ENCODE data around the gene GLE1. TPM values are rescaled to one million over a fixed set of nuclear protein-coding genes. Genes with fewer than 3 reads are reported as not detected.

Gene GLE1
- total RNA-seq, 1 experiment from 2014 or later = 19.0 TPM

DNA sequence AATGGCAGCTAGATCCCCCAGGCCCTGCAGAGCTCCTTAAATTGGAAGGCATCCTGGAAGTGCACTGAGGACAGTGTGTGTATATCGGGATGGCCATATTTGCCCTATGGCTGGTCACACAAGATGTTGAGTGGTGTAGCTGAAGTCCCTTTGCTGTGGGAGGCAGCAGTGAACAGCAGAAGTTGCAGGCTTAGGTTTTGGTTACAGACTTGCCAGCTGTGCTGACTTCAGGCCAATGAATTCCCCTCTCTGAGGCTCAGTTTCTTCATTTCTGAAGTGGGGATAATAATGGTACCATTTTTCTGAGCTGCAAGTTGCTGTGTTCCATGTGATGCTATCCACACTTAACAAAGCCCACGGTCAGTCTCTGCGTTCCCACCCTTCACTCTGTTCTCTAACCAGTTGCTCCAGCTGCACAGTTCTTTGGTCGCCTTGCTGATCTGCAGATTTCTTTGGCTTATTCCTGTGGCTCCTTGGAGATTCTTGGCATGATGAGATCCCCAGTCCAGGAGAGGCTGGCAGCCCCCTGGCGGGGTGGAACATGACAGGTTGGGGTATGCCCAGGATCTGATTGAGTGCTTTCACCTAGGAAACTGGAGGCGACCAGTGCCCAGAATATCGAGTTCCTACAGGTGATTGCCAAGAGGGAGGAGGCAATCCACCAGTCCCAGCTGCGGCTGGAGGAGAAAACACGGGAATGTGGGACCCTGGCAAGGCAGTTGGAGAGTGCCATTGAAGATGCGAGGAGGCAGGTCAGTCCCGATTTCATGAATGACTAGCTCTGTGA is 6.5 kb upstream of the GLE1 start:
- Histone ChIP-seq H2BK20ac (ENCODE audit: low read depth, low read length, poor library complexity, severe bottlenecking) (no peak overlapping the region), H3K27me3 (ENCODE audit: insufficient read depth, low read length) (no peaks in the 10 kb centered on the region), H2BK15ac (ENCODE audit: low read depth, low read length) (no peak overlapping the region), H3K56ac (ENCODE audit: insufficient read length, low read depth, low read length) (no peak overlapping the region), H3K27ac (ENCODE audit: insufficient read length, low read depth, low read length) (no peak overlapping the region), H3K9ac (ENCODE audit: extremely low read depth, insufficient read length, low read length) (no peak overlapping the region), H3K4ac (ENCODE audit: low read depth, low read length) (no peak overlapping the region), H2AFZ (ENCODE audit: low read length) (no peak overlapping the region), H3T11ph (ENCODE audit: low read length) (no peak overlapping the region), H3K4me1 (ENCODE audit: insufficient read depth, low read length) (no peaks in the 10 kb centered on the region), H3K9me3 (ENCODE audit: control insufficient read depth, low read depth, low read length) (no peaks in the 10 kb centered on the region), H3K23me2 (ENCODE audit: insufficient read length, low read depth, low read length, poor library complexity, severe bottlenecking) (no peaks in the 10 kb centered on the region), H2BK120ac (ENCODE audit: low read depth, low read length, poor library complexity, severe bottlenecking) (no peak overlapping the region), H3K4me2 (ENCODE audit: insufficient read depth, insufficient read length, low read length) (no peak overlapping the region), H2BK5ac (ENCODE audit: insufficient read length, low read length) (no peak overlapping the region), H4K5ac (ENCODE audit: insufficient read length, low read depth, low read length) (no peak overlapping the region), H3K18ac (ENCODE audit: insufficient read length, low read depth, low read length) (no peak overlapping the region), H2BK12ac (ENCODE audit: insufficient read length, low read depth, low read length) (no peak overlapping the region), H3K79me1 (ENCODE audit: insufficient read depth, low read depth, low read length, poor library complexity, severe bottlenecking) (no peaks in the 10 kb centered on the region), H3K14ac (ENCODE audit: insufficient read depth, low read length) (no peak overlapping the region), H2AK5ac (ENCODE audit: insufficient read length, low read length) (no peak overlapping the region), H3K23ac (ENCODE audit: insufficient read length, low read depth, low read length) (no peak overlapping the region), H4K20me1 (ENCODE audit: control insufficient read depth, insufficient read depth, insufficient read length) (no peaks in the 10 kb centered on the region), H4K8ac (replicated peaks; ENCODE audit: insufficient read length, low read depth, low read length) (no peak overlapping the region), H3K79me2 (ENCODE audit: insufficient read depth, low read length) (no peaks in the 10 kb centered on the region), H4K91ac (ENCODE audit: insufficient read length, low read depth, low read length) (no peak overlapping the region)
- Mint-ChIP-seq H3K27ac (no peak overlapping the region; a peak in 1 of 7 replicates), H3K27me3 (ENCODE audit: low read depth) (no peaks in the 10 kb centered on the region), H3K36me3 (ENCODE audit: insufficient read depth in 1 of 3, low read depth in 3 of 3) (peaks cover 0 to 29% (median 3%) of the 10 kb centered on the region in 3 experiments; a peak in 4 of 7 replicates), H3K9me3 (no peaks in the 10 kb centered on the region), H3K4me3 (no peak overlapping the region), H3K4me1 (0 out of 4 replicates have a peak, but pooled peaks cover 0 to 2% of the 10 kb centered on the region in 2 experiments)
- WGBS (ENCODE audit: extremely low coverage, insufficient read length, low lambda C conversion rate) = no CpG with 5 or more reads among the region's 11 CpGs
- TF ChIP-seq, protein P1, sequence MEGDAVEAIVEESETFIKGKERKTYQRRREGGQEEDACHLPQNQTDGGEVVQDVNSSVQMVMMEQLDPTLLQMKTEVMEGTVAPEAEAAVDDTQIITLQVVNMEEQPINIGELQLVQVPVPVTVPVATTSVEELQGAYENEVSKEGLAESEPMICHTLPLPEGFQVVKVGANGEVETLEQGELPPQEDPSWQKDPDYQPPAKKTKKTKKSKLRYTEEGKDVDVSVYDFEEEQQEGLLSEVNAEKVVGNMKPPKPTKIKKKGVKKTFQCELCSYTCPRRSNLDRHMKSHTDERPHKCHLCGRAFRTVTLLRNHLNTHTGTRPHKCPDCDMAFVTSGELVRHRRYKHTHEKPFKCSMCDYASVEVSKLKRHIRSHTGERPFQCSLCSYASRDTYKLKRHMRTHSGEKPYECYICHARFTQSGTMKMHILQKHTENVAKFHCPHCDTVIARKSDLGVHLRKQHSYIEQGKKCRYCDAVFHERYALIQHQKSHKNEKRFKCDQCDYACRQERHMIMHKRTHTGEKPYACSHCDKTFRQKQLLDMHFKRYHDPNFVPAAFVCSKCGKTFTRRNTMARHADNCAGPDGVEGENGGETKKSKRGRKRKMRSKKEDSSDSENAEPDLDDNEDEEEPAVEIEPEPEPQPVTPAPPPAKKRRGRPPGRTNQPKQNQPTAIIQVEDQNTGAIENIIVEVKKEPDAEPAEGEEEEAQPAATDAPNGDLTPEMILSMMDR (conservative IDR thresholded peaks at IDR 0.05) = no peak
- DNase-seq = no peak

All from H9 (cell line).